NCI-H748 (cell line): Measurements from ENCODE around the gene PROZ.
"Not testable (repeated sequence)": the region's sequence is repeated elsewhere in the genome, so short reads cannot be mapped to it uniquely, and the experiment has no call there.

ENCODE experiments used
- DNase-seq: peaks from one replicate; lab custom pipeline; 2025; ENCODE audit not compliant: unreplicated experiment; lab: John Stamatoyannopoulos, UW

Gene PROZ, protein sequence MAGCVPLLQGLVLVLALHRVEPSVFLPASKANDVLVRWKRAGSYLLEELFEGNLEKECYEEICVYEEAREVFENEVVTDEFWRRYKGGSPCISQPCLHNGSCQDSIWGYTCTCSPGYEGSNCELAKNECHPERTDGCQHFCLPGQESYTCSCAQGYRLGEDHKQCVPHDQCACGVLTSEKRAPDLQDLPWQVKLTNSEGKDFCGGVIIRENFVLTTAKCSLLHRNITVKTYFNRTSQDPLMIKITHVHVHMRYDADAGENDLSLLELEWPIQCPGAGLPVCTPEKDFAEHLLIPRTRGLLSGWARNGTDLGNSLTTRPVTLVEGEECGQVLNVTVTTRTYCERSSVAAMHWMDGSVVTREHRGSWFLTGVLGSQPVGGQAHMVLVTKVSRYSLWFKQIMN

DNA sequence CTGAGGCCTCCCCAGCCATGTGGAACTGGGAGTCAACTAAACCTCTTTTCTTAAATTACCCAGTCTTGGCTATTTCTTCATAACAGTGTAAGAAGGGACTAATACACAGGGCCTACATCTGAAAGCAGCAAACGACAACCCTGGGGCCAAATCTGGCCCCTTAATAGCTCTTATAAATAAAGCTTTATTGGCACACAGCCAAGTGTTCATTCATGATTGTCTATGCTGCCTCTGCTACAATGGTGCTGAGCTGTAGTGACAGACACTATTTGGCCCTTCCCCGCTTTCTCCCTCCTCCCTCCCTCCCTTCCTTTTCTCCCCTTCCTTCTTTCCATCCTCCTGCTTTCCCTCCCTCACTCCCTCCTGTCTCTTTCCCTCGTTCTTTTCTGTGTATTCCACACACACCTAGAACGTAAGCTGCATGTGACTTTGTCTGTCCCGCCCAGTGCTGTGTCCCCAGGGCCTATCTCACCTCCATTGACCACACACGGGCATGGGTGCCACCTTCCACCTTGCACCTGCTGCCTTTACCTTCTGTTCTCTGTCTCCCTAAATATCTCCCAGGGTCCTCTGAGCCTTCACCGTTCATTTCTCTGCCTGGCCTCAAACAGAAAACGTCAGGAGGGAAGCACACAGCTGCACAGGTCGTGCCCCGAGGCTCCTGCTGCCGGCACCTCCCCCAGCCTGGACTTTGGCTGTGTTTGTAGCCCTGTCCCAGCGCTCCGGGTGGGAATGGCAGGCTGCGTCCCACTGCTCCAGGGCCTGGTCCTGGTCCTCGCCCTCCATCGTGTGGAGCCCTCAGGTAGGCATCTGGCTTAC lies at the start of gene PROZ:
TSS of gene PROZ (plus strand) at position 720 of the 819 bp plus-strand sequence. CDS start at position 733, 13 bp downstream.
- peak; percentile 44 for DNase-seq

DNA sequence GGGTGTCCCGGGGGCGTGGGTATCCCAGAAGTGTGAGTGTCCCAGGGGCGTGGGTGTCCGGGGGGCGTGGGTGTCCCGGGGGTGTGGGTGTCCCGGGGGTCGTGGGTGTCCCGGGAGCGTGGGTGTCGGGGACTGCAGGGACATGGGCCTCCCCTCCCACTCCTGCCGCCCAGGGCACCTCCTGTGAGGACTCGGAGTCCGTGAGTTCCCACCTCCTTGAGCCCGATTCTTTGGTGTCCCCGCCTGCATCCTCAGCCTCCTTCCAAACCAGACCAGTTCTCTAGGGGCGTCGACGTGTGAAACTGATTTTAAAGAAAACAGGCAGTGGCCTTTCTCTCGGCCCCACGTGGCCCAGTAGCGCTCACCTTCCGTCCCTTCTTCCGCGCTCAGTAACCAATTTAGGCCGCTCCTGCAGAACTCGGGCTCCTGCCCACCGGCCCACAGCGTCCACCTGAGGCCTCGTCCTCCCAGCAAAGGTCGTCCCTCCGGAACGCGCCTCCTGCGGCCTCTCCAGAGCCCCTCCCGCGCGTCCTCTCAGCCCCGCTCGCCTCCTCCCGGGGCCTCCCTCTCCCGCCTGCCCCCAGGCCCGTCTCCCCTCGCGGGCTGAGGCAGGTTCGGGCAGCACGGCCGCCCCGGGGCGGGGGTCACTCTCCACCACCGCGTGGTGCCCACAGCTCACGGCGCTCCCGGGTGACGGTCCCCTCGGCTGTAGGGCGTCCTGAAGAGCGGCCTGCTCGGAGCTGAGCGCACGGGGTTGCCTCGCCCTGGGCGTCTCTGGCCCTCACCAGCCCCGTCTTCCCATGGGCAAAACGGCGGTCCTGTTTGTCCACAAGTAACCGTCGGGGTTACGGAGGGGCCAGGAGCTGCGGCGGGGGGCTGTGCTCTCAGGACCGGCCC lies 49.0 kb upstream of the PROZ start:
- DNase-seq = no peak

DNA sequence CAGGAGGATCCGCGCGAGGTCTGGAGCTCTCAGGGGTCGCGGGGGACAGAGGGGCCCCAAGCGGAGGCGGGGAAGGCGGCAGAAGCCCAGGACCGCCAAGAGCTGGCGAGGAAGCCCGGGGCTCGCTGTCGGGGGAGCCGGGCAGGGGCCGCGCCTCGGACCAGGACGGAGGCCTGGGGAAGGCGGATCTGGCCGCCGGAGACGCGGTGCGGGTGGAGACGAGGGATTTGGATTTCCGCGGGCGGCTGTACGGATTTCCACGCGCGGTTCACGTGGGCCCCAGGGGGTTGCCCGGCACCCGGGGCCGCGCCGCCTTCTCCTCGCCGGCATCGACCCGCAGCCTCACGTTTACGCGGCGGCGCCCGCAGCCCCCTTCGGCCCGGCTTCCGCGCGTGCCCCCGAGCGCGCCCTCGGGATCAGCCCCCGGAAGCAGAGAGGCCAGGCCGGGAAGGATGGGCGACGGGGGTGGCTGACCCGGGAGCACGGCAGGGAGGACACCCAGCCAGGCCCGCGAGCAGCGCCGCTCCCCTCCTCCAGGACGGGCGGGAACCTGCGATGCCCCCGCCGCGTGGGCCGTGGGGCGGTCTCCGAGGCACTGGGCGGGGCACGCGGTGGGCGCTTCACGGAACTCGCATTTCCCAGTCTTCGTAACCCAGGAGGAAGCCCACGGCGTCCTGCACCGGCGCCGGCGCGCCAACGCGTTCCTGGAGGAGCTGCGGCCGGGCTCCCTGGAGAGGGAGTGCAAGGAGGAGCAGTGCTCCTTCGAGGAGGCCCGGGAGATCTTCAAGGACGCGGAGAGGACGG lies 48.2 kb upstream of the PROZ start:
- DNase-seq = peak; percentile 37

DNA sequence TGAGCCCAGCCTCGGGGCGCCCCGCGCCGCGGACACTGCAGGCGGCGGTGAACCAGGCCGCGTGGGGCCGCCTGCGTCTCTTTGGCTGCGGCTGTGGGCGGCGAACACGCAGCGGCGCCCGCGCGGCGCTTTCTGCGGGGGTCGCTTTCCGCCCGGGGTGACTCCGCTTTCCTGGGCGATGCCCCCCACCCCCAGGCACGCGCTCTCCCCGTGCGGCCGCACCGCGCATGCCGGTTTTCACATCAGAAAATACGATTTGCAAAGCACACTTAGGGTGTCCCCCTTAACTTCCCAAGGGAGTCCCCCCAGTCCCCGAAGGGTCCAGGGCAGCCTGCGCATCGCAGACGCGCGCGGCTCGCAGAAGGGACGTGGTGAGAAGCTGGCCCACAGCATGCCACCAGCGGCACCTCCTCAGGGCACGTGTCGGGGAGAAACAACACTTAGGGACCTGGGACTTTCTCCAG lies 47.6 kb upstream of the PROZ start:
- no peak for DNase-seq

DNA sequence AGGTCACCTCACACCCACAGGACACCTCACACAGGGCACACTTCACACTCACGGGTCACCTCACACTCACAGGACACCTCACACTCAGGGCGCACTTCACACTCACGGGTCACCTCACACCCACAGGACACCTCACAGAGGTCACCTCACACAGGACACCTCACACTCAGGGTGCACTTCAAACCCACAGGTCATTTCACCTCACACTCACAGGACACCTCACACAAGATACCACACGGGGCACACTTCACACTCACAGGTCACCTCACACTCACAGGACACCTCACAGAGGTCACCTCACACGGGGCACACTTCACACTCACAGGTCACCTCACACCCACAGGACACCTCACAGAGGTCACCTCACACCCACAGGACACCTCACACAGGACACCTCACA lies 46.6 kb upstream of the PROZ start:
- DNase-seq = not testable (repeated sequence)

DNA sequence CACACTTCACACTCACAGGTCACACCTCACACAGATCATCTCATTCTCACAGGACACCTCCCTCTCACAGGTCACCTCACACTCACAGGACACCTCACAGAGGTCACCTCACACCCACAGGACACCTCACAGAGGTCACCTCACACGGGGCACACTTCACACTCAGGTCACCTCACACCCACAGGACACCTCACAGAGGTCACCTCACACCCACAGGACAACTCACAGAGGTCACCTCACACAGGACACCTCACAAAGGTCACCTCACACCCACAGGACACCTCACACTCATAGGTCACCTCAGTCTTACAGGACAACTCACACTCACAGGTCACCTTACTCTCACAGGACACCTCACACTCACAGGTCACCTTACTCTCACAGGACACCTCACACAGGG lies 46.0 kb upstream of the PROZ start:
- DNase-seq = not testable (repeated sequence)

DNA sequence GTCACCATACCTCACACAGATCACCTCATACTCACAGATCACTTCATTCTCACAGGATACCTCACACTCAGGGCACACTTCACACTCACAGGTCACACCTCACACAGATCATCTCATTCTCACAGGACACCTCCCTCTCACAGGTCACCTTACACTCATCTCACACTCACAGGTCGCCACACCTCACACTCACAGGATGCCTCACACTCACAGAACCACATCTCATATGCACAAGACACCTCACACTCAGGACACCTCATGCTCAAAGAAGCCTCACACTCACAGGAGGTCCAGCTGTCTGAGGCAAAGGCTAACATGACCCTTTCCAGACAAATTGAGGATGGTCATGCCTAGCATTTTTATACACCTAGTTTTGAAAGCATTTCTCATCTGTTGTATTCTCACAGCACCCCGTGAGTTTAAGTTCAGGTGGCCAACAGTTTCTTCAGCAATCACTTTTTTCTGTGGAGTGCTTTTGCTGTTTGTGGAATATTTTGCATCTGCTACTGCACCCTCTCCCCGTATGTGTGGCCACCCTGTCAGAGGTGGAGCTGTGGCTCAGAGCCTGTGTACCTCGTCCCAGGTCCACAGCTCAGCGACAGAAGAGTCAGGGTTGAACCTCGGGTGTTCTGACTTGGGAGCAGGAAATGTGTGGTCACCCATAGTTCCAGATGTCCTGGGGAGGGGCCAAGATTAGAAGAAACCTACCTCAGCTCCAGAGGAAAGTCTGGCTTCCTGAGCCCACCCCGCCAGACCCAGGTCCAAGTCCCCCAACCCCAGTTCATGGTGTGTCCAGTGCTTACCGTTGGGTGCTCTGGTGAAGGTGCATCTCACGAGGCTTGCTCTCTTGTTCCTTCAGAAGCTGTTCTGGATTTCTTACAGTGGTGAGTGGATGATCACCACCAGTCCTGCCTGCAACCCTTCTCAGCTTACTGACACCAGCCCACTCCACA lies 45.3 kb upstream of the PROZ start:
- no peak for DNase-seq

DNA sequence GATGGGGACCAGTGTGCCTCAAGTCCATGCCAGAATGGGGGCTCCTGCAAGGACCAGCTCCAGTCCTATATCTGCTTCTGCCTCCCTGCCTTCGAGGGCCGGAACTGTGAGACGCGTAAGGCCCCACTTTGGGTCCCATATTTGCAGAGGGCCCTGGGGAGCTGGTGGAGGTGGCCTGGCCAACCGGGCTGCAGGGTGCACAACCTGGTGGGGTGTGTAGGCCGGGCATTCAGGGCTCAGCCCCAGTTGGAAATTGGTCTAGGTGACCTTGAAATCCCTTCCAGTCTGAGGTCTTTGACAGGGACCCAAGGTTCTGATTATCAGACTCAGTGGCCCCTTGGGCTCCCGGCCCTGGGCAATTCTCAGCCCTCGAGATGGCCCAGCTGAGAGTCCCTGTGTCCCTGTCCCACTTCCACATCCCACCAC lies 44.6 kb upstream of the PROZ start:
- no peak for DNase-seq

DNA sequence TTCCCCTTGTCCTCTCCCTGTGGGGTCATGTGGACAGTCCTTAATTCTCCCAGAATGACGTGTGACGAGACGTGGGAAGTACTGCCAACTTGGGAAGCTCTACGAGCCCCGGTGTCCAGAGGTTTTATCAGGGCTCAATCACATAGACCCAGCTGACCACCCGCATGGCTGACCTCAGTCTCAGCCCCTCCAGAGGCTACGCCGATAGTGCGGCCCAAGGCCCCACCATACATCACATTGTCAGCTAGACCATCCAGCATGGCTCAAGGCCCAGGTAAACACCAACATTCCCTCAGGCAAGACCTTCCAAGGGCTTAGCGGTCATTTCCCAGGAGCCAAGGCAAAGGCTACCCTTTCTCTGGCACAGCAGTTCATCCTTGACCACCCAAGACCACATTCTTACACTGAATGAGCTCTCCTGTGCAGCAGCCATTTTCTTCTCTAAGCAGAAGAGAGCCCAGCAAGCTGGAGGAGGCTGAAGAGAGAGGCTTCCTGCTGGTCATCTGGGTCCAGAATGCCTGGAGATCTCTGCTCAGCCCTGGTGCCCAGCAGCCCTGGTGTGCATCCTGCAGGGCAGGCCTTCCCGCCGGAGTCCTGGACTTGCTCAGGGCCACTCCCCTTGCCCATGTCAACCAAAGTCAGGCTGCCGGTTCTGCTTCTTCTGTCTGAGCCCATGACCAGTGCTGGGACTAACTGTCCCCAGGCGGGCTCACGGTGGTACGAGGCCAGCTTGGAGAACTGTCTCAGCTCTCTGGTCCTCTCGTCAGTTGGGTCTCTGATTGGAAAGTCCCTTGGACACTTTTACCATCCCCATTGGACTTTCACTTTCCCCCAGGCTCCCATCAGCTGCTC lies 43.7 kb upstream of the PROZ start:
- no peak for DNase-seq

DNA sequence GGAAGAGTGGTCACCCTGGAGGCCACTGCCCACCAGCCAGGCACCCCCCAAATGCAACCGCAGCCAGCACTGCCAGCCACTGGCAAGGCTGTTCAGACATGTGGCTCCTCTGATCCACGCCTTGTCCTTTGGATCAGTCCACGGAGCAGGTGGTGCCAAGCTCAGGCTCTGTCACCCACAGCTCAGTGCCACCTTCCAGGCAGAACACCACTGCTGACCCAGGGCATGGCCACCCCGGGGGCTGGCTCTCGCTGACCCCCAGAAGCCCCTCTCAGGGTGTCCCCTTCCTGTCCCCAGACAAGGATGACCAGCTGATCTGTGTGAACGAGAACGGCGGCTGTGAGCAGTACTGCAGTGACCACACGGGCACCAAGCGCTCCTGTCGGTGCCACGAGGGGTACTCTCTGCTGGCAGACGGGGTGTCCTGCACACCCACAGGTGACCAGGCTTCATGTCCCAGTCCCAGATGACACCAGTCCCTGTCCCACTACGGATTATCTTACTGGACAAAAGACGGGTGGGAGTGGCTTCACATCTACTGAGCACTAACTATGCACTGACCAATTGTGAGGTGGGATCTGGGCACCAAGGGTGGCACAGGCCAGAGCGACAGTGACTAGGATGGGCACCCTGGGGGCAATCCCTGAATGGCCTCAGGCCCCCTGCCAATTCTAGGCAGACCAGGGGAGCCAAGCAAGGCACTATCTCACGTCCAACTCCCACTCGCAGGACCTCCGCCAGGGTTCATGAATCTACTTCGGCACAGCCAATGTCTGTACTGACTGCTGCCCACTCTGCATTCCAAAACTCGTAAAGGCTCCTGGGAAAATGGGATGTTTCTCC lies 42.9 kb upstream of the PROZ start:
- DNase-seq = no peak

DNA sequence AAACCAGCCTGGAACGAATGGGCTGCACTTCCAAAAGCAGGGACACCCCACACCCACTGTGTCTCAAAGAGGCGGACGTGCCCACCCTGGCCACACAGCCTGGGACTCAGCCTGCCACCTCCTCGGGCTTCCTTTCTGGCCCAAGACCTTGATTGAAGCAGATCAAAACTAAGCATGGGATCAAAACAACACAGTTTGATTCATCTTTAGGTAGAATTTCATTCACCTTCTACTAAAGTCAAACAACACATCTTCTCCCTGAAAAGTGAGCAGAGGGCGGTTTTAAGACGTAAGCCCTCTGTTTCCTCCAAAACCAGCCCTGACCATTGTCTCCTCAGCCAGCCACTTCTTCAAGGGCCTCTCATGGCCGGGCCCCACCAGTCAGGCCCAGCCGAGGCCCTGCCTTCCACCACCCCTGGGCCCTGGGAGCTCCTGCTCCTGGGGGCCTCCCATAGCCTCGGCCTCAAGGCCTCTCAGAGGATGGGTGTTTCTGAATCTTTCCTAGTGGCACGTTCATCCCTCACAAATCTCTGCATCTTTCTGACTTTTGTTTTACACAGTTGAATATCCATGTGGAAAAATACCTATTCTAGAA lies 42.1 kb upstream of the PROZ start:
- DNase-seq = no peak

DNA sequence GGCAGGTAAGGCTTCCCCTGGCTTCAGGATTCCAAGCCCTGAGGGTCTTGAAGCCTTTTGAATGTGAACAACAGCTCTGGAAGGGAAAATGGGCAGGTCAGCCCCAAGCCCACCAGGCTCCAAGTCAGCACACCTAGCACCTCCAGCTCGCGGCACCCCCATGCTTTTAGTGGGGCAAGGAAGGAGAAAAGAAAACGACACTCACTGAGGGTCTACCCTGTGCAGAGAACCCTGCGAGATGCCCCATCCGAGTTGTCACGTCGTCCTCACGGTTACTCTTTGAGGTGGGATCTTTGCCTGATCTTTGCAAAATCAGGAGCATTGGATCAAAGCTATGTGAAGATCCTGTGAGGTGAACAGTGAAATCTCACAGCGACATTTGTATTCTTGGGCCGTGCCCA lies 41.6 kb upstream of the PROZ start:
- no peak for DNase-seq

DNA sequence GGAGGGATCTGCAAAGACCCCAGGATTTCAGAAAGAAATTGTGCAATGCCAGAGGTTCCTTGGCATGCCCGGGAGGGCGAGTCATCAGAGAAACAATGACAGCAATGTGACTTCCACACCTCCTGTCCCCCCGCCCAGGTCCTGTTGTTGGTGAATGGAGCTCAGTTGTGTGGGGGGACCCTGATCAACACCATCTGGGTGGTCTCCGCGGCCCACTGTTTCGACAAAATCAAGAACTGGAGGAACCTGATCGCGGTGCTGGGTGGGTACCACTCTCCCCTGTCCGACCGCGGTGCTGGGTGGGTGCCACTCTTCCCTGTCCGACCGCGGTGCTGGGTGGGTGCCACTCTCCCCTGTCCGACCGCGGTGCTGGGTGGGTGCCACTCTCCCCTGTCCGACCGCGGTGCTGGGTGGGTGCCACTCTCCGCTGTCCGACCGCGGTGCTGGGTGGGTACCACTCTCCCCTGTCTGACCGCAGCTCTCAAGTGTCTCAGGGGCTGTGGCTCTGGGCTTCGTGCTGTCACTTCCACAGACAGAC lies 41.0 kb upstream of the PROZ start:
- no peak for DNase-seq

DNA sequence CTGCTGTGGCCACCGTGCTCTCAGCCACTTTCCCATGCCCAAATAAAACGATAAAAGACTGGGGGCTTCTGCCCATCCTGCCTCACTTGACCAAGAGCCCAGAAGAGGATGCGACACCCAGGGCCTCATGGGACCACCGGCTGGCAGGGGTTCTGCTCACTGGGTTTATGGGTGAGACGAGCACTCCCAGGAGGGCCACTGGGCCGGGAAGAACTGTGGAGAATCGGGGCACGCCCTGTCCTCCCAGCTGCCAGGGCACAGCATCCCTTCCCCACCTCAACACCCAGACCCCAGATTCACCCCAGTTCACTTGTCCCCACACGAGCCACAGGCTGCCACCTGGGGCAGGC lies 40.6 kb upstream of the PROZ start:
- DNase-seq = no peak

DNA sequence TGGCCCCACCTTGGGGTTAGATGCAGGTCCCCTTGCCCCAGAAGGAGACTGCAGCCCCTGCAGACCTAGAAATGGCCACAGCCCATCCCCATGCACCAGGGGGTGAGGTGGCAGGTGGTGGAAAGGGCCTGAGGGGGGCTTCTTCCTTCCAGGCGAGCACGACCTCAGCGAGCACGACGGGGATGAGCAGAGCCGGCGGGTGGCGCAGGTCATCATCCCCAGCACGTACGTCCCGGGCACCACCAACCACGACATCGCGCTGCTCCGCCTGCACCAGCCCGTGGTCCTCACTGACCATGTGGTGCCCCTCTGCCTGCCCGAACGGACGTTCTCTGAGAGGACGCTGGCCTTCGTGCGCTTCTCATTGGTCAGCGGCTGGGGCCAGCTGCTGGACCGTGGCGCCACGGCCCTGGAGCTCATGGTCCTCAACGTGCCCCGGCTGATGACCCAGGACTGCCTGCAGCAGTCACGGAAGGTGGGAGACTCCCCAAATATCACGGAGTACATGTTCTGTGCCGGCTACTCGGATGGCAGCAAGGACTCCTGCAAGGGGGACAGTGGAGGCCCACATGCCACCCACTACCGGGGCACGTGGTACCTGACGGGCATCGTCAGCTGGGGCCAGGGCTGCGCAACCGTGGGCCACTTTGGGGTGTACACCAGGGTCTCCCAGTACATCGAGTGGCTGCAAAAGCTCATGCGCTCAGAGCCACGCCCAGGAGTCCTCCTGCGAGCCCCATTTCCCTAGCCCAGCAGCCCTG lies 40.0 kb upstream of the PROZ start:
- DNase-seq = no peak
